GM19193 (cell line): ENCODE measurements around the gene PLEKHB1.

Source experiments
- POLR2A ChIP-seq: IDR thresholded peaks from 4 replicates; pipeline ENCODE4 v1.6.1; 2011; ENCODE audit not compliant: insufficient read depth, insufficient read length; ENCODE audit errors: extremely low read depth

Gene PLEKHB1

GRCh38 chr11:73710964-73711363, 64.6 kb downstream of the PLEKHB1 start:
- no peak for TF ChIP-seq POLR2A
